ENCODE results near the gene NSDHL.
"Not testable (repeated sequence)": the region's sequence is repeated elsewhere in the genome, so short reads cannot be mapped to it uniquely, and the experiment has no call there.

NSDHL gene

DNA sequence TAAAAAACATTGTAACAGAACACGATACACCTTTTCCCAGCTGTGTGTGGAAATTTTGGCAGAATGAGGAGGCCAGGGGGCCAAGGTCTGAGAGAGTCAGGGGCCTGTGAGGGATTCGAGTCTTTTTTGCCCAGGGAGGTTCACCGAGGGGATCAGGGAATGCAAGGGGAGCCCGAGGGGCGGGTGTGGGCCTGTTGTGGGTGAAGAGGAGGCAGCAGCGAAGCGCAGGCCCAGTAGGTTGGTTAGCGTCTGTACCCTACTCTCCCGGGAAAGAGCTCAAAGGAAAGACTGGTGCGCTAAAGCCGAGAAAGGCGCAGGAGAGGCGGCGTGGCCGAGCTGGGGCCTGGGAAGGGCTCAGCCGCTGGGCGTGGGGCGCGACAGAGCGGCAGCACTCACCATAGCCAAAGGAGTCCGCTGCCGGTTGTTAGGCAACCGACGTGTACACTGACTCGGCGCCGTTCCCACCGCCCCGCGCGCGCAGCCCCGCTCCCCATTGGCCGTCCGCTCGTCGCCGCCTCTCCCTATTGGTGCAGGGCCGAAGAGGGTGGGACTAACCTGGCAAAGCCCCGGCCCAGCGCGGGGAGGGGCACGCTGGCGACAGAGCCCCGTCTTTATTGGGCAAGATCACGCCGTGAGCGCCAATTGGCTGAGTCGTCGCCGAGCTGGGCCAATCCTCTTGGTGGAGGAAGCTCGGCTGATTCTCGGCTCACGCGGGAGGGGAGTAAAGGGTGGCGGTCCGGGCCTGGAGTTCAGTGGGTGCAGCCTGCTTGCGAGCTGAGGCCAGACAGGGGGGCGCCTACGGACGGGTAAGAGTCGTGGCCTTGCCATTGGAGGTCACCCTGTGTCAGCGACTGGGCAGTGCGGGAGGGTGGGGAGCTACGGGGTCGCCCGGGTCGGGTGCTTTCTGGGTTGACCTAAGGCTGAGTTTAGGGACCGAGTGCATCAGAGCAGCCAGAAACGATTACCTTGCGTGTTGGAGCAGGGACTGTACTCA lies at the start of gene NSDHL, which contains the start of gene CETN2:
Gene NSDHL, plus strand, starts transcription at position 752 of the 994 bp plus-strand sequence. CDS start 15,262 bp downstream, outside the sequence.
Gene CETN2, minus strand, starts transcription at position 446 of the 994 bp plus-strand sequence. Its CDS starts 47 bp downstream, at position 399.
- peak; percentile 88 for DNase-seq (ENCODE audit: low read depth)

DNA sequence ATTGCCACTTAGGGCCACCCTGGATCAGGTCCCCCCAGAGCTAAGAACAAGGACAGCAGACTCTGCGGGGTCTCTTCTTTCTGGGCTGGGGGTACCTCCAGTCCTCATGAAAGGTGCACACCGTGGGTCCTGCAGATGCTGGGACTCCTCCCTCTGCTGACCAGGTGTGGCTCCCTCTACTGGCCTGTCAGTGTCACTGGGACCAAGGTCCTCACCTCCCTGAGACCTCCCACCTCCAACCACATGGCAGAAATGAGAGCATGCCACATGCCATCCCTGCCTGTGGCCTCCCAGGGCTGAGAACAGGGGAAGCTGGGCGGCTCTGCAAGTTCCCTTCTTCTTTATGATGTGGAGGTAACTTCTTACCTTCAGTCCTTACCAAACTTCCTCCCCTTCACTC lies 43.8 kb upstream of the NSDHL start:
- DNase-seq (ENCODE audit: low read depth) = not testable (repeated sequence)

DNA sequence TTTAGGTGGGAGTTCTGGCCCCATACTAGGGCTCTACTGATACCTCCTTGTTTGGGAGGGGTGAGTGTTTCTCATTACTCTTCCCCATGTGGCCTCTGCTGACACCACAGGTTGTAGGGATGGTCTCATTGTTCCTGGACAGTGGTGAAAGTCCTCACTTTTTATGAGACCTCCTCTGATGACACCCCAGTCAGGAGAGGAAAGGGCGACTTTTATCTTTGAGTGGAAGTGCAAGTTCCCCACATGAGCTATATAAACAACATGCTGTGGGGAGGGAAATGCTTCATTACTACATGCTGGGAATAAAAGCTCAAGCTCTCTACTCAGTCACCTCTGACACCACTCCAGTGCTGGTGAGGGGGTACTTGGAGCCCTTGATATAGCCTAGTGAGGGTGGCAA lies 31.9 kb upstream of the NSDHL start:
- DNase-seq (ENCODE audit: low read depth) = no peak

DNA sequence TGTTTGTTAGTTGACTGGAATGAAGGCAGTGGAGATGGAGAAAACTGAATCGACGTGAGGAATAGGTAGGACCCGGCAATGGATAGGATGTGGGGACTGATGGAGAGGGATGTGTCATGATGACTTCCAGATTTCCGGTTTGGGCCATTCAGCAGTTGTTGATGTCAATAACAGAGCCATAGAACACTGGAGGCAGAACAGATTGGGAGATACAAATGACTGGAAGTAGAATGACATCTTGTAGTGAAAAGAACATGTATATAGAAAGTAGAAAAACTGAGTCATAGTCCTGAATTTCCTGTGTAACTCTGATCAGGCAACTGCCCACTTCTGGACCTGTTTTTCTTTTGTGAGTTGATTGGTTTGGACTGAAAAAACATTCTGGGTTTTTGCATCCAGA lies 24.8 kb upstream of the NSDHL start:
- no peak for DNase-seq (ENCODE audit: low read depth)

DNA sequence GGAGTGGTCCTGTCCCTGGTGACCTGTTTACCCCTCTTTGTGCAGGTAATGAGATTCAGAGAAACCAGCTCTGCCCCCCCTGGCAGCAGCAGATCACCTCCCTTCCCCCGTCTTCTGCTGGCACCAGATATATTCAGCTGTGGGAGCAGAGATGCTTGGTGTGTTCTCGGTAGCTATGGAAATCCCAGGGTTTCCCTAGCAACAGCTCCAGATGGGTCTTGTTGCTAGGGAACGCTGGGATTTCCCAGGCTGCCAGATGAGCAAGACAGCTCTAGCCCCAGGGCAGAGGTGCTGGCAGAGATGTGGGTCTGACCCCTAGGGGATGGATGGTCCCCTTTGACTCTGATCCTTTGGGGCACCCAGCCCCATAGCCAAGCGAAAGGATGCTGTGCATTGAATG lies 20.5 kb upstream of the NSDHL start:
- DNase-seq (ENCODE audit: low read depth) = no peak

DNA sequence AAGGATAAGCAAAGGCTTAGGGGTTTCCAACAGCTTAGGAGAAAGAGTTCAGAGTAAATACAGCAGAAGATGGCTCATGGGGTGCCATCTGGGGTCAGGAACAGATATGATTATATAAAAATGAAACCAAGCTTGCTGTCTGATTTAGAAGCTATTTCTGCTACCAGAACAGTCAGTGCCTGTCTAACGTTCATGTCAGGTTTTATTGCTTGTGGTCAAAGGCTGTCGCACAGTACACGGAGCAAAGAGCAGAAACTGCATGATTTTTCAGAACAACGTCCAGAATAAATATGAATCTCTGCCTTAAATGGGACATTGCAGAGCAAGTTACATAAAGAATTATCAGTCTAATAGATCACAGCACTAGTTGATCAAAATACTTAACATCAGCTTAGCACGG lies 17.7 kb upstream of the NSDHL start:
- no peak for DNase-seq (ENCODE audit: low read depth)

DNA sequence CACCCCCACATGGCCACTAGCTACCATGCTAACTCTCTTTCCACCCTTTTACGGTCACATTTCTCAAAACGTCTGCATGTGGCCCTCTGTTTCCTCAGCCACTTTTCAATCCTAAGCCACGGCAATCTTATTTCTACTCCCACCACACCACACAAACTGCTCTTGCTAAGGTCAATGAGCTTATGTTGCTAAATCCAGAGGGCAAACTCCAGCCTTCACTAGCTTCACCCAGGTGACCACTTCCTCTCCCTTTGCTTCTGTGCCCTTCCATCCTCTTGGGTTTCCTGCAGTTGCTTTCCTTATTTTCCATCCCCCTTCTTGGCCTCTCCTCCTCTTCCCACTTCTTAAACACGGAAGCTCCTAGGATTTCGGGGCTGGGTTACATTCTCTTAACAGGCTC lies 16.8 kb upstream of the NSDHL start:
- DNase-seq (ENCODE audit: low read depth) = no peak

DNA sequence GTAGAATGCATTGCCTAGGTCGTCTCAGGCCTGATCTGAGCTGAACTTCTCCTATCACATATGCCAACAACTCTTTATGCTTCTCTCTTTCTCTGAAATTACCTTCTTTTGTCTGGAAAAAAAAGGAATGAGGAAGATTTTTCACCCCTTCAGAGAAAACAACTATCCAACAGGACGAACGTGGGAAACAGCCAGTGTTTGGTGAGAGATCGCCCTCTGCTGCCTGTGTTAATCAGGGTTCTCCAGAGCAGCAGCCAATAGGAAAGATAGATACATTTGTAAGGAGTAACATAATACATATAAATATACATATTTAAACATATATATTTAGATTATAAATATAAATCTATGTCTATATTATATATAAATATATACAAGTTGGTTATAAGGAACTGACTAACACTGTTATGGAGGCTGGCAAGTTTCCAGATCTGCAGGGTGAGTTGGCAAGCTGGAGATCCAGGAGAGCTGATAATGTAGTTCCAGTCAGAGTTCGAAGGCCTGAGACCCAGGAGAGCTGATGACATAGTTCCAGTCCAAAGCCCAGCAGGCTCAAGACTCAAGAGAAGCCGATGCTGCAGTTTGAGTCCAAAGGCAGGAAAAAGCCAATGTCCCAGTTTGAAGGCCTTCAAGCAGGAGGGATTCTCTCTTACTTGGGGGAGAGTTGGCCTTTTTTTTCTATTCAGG lies 13.6 kb upstream of the NSDHL start:
- no peak for DNase-seq (ENCODE audit: low read depth)

DNA sequence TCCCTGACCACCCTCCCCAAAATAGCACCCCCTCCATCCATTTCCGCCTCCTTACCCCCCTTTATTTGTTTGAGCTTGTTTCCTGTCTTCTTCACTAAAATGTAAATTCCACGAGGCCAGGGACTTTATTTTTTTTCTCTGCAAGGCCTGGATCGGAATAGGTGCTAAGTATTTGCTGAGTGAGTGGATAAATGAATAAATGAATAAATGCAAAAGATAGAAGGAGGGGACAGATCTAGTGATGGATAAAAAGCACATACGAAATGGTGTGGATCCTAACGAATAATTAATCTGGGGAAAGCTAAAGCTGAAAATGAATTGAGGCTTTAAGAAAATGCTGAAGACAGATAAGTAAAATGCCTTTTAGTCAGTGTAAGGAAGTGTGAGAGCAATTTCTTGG lies 12.5 kb upstream of the NSDHL start:
- DNase-seq (ENCODE audit: low read depth) = no peak

DNA sequence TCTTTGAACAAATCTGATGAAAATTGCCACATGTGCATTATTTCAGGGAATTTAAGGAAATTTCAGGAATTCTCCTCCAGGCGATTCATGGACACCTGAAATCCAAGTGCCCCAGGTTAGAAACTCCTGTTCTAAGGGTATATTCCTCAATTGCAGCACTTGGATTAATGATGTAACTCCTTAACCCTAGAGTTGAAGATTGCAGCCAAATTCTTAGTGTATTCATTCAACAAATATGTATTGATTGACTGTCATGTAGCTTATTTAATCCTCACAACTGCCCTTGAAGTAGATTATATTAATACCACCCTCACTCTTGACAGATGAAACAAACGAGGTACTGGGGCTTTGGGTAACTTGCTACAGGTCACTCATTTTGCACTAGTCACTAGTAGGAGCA lies 11.6 kb upstream of the NSDHL start:
- no peak for DNase-seq (ENCODE audit: low read depth)

DNA sequence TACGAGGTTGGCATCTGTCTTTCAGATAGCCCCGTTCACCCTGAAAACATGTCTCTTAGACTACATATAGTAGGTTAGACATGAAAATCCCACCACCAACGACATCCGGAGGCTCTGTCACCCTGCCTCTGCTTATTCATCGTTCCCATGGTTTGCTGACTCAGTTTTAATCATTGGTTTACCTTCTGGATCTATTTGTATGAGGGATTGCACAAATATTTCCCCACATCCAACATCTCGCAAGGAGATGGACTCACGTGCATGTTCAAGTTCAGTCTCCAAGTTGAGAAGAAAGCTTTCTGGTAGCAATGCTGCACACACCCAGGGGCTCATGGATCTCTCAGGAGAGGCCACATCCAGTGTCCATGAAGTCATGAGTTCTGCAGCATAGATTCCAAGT lies 11.1 kb upstream of the NSDHL start:
- DNase-seq (ENCODE audit: low read depth) = no peak

DNA sequence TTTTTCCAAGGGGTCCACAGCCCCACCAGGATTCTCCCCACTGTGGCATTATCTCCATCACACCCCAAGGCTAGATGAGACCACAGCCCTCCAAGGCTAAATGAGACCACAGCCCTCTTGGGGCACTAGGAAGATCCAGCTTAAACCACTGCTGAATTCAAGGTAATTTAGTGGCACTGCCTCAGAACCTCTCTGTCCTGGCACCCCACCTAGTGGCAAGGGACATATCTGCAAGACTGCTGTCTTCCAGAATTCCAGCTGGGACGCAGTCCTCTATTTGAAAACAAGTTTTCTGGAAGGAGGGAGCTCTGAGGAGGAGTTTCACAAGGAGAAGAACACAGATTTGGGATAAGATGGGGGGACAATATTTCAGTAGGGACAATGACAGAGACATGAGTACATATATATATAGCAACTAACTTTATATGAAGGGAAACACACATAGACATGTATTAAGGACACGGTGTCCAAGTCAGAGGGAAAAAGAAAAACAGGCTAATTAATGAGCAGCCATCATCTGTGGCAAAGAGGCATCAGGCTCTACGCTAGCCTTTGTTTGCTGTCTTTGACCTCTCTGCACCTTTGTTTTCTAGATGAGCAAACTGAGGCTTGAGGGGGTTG lies 9.6 kb upstream of the NSDHL start:
- no peak for DNase-seq (ENCODE audit: low read depth)

DNA sequence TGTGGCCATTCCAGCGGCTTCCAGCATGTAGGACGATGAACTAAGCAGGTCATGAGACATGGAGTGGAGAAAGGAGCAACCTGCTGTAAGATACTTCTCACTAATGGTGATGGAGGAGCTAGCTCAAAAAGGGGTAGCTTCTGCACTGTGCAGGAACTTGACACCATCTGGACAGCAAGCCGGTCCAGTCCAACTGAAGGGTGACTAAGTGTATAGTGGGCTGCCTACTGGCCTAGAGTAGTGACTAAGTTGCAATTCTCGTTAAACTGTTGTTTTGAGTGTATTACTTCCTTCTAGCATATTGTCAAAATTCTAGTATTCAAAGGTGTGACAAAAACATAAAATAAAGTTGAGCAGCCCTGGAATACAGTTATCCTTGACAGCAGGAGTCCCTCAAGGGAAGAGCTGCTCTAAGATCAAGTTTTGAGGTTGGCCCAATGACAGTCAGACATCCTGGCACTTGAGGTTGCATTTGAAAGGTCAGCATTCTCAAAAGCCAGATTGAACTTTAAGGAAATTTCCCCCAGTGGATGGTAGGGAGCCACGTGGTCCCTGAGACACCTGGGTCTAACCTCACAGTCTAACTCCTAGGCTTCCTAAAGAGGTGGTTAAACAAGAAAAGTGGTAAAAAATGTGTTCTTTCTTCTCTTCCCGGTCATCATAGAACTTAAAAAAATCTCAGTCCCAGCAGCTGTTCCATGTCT lies 8.3 kb upstream of the NSDHL start:
- DNase-seq (ENCODE audit: low read depth) = no peak

DNA sequence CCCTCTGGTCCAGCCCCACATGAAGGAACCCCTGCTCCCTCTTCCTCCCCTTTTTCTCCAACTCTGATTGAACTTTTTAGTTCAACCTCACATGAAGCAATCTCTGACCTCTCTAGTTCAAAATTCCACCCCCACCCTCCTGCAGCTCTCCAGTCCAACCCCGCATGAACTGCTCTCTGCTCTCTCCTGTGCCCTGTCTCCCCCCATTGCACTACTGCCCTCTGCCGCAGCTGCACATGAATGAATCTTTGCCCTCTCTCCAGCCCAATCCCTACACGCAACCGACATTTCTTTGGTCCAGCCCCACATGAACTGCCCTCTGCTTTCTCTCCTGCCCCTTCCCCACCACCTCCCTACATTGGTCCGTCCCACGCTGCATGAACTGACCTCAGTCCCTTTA lies 7.2 kb upstream of the NSDHL start:
- no peak for DNase-seq (ENCODE audit: low read depth)

DNA sequence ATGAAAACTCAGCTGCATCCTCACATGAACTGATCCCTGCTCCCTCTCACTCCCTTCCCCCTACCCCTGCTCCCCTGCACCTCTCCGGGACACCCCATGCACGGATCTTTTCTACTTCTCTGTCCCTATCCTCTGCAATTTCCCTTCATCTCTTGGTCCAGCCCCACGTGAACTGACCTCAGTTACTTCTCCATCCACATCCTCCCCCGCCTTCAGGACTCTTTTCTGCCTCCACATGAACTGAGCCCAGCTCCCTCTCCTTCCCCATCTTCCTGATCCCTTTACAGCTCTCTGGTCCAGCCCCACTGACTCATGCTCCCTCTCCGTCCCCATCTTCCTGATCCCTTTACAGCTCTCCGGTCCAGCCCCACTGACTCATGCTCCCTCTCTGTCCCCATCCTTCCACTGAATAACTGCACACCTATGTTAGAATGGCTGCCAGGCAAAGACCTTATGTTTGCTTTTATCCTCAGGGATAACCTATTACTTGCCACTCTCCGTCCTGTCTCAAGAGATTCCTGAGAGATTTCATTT lies 6.0 kb upstream of the NSDHL start:
- no peak for DNase-seq (ENCODE audit: low read depth)

DNA sequence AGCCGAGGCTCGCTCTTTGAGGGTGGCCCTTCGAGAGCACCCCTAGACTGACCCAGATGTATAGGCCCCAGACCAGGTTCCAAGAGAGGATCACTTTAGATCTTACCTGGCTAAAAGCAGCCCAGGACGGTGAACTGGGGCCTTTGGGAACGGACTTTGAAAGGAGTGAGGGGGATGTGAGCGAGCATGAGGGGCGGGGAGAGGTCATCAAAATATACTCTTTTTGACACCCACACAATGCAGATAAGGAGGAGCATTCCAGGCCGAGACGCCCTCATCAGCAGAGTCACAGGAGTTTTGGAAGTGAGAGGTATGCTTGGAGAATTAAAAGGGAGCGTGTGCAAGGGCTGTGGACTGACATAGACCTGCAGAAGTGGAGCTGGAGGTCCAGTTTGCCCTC lies 528 bp downstream of the NSDHL start:
- DNase-seq (ENCODE audit: low read depth) = no peak

DNA sequence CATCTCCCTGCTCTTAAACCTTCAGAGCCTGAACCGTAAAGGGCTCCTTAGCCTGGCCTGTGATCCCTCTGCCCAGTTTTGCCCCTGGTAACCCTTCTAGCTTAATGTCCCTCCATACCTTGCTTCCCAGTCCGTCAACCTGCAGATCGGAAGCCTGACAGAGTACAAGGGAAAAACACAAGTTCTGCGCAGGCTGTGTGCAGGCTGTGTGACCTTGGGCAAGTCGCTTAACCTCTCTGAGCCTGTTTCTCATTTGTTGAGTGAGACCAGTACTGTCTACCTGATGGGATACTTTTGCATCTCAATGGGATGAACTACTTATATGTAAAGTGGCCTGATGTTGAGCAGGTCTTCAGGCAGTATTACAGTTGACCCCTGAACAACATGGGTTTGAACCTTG lies 1.7 kb downstream of the NSDHL start:
- DNase-seq (ENCODE audit: low read depth) = no peak

DNA sequence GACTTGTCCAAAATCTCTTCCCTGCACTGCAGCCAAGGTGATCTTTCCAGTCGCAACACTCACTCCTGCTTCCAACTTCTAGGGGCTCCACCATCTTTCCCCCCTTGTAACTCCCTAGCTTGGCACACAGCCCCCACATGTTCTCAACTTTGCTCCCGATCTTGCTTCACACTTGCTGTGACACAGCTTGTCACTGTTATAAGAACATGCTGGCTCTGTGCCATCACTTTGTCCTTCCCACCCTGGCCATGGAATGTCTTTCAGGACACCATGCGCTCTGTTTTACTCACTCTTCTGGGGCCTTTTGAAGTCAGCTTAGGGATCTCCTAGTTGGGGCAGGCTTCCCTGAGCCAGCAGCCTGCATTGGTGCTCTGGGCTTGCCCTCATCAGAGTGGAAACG lies 2.5 kb downstream of the NSDHL start:
- DNase-seq (ENCODE audit: low read depth) = no peak

DNA sequence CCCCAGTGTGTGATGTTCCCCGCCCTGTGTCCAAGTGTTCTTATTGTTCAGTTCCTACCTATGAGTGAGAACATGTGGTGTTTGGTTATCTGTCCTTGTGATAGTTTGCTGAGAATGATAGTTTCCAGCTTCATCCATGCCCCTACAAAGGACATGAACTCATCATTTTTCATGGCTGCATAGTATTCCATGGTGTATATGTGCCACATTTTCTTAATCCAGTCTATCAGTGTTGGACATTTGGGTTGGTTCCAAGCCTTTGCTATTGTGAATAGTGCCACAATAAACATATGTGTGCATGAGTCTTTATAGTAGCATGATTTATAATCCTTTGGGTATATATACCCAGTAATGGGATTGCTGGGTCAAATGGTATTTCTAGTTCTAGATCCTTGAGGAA lies 4.6 kb downstream of the NSDHL start:
- not testable (repeated sequence) for DNase-seq (ENCODE audit: low read depth)

DNA sequence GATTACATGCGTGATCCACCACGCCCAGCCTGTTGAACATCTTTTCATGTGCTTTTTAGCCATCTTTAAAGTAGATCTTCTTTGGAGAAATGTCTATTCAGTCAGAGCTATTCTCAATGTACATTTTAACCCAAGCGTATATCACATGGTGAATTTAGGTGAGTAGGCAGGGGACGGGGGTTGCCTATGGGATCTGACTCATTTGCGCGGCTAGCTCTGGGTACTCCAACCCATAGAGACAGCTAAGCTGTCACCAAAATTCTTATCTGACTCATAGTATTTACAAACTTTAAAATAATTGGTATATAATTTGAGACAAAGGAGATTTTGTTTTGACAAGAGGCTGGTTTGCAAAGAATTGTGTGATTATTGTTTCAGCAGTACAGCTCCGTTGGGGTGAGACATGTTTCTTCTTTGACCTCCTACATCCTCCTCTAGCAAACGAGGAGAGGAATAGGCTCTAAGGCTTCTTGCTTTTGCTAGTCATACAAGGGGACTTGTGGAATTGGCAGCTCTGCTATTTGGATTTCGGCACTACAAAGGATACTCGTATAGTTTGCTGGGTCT lies 12.0 kb downstream of the NSDHL start:
- DNase-seq (ENCODE audit: low read depth) = no peak

DNA sequence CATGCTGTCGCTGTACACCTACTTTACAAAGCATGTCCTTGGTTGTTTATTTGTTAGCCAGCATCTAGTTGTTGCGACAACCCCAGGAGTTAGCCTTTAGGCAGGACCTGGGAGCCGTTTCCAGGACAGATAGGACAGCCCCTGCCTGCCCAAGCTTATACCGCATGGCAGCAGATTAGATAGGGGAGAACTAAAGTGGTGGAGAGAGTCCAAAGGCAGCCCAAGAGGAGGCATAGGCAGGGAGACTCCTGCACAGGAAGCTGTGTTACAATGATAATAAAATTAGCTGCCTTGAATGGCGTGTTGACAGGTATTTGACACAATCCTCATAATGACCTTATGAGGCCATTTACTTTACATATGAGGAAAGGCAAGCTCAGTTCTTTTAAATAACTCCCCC lies 13.0 kb downstream of the NSDHL start:
- no peak for DNase-seq (ENCODE audit: low read depth)

DNA sequence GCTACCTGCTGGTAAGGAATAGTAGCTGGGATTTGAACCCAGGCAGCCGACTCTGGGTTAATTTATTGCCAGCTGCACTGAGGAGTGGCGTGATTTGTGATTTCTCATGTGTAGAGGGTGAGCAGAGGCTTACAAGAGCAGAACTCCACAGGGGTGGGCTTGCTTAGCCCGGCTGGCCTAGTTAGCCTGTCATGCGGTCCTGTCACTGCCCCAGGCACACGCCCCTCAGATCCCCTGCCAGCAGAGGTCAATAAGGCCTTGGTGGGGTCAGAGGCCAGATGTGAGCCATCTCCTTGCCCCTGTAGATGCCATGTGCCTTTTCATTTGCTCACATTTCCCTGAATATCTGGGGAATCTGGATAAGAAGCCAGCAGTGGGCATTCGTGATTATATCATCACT lies 13.4 kb downstream of the NSDHL start:
- DNase-seq (ENCODE audit: low read depth) = no peak
